ENCODE results near the gene CERS1. TPM values are rescaled to one million over a fixed set of nuclear protein-coding genes. Genes with fewer than 3 reads are reported as not detected.

Gene CERS1
- total and polyA plus RNA-seq, 10 of the 15 experiments (the other 5 are each of a cell fraction or from before 2014, with no cell fraction given): 0.19 TPM; not detected in 9

DNA sequence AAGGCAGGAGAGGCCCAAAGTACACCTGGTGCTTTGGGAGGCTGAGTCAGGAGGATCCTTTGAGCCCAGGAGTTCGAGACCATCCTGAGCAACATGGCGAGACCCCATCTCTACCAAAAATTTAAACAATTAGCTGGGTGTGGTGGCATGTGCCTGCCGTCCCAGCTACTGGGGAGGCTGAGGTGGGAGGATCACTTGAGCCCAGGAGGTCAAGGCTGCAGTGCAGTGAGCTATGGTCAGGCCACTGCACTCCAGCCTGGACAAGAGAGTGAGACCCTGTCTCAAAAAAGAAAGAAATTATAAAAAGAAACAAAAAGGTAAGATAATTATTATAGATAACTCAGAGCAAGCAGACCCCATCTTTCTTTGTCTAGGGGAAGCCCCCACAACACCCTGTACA, 43.2 kb upstream of the CERS1 start:
- no TSS peak for BruUV-seq (replicated peaks)
- H3K9me3 ChIP-seq (replicated peaks; ENCODE audit: control insufficient read depth, insufficient read depth, low read length): no peaks in the 10 kb centered on the region
- POLR2A ChIA-PET: interaction anchor here (0.6 kb wide), 1 partner anchor 11 kb away, joined by 4 read pairs; no protein-coding TSS in a partner anchor

More for the DNA sequence above, 43.2 kb upstream of the CERS1 start:
- 50% methylated on average over 3 of the region's 3 CpGs for WGBS (ENCODE audit: insufficient coverage, insufficient replicate concordance, low lambda C conversion rate, missing lambda C conversion rate)
- Histone ChIP-seq H3K4me2 (ENCODE audit: control insufficient read depth, insufficient read depth) (no peak overlapping the region), H3K27ac (ENCODE audit: control insufficient read depth, insufficient read depth) (no peak overlapping the region), H3K36me3 (ENCODE audit: control insufficient read depth in 2 of 2, insufficient read depth in 2 of 2, low read length in 1 of 2) (no peaks in the 10 kb centered on the region), H3K79me2 (ENCODE audit: control insufficient read depth, insufficient read depth, low read length) (no peaks in the 10 kb centered on the region), H3K27me3 (replicated peaks in 1 of 2; ENCODE audit: control insufficient read depth in 2 of 2, insufficient read depth in 2 of 2, low read length in 1 of 2) (peaks cover 1 to 2% of the 10 kb centered on the region in 2 experiments), H4K20me1 (ENCODE audit: control insufficient read depth, insufficient read depth) (no peaks in the 10 kb centered on the region), H3K9ac (ENCODE audit: control insufficient read depth, insufficient read depth, low read length) (no peak overlapping the region), H3K4me3 (no peak overlapping the region), H2AFZ (ENCODE audit: control insufficient read depth, low read depth, low read length) (no peak overlapping the region), H3K4me1 (ENCODE audit: control insufficient read depth, insufficient read depth, low read length) (no peaks in the 10 kb centered on the region)
- FAIRE-seq (no peak), ATAC-seq (no peak), DNase-seq (ENCODE audit: low read depth, low spot score) (no peak)
- in situ Hi-C loops (cut with MboI) (no loop called here), intact Hi-C loops (cut with micrococcal nuclease; ENCODE audit: unreplicated experiment) (no loop called here)
- no peak for TF ChIP-seq POLR2AphosphoS2 (IDR thresholded peaks at IDR 0.05; ENCODE audit: low read depth, low read length)
- no peak for TF ChIP-seq PML (IDR thresholded peaks at IDR 0.05; ENCODE audit: low read length)
- TF ChIP-seq TCF3 (IDR thresholded peaks at IDR 0.05; ENCODE audit: borderline replicate concordance, insufficient read depth, low read depth, low read length): no peak
- no peak for TF ChIP-seq EP300 (IDR thresholded peaks at IDR 0.05; ENCODE audit: borderline replicate concordance in 1 of 2, control insufficient read depth in 1 of 2, low read depth in 2 of 2, low read length in 2 of 2)
- TF ChIP-seq, protein P1, sequence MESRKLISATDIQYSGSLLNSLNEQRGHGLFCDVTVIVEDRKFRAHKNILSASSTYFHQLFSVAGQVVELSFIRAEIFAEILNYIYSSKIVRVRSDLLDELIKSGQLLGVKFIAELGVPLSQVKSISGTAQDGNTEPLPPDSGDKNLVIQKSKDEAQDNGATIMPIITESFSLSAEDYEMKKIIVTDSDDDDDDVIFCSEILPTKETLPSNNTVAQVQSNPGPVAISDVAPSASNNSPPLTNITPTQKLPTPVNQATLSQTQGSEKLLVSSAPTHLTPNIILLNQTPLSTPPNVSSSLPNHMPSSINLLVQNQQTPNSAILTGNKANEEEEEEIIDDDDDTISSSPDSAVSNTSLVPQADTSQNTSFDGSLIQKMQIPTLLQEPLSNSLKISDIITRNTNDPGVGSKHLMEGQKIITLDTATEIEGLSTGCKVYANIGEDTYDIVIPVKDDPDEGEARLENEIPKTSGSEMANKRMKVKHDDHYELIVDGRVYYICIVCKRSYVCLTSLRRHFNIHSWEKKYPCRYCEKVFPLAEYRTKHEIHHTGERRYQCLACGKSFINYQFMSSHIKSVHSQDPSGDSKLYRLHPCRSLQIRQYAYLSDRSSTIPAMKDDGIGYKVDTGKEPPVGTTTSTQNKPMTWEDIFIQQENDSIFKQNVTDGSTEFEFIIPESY (IDR thresholded peaks at IDR 0.05): no peak
- no peak for TF ChIP-seq SRF (IDR thresholded peaks at IDR 0.05; ENCODE audit: low read depth in 2 of 2, low read length in 2 of 2)
- no peak for TF ChIP-seq CREB1 (IDR thresholded peaks at IDR 0.05; ENCODE audit: low read depth)
- TF ChIP-seq JUNB (IDR thresholded peaks at IDR 0.05): no peak
- TF ChIP-seq, protein P2, sequence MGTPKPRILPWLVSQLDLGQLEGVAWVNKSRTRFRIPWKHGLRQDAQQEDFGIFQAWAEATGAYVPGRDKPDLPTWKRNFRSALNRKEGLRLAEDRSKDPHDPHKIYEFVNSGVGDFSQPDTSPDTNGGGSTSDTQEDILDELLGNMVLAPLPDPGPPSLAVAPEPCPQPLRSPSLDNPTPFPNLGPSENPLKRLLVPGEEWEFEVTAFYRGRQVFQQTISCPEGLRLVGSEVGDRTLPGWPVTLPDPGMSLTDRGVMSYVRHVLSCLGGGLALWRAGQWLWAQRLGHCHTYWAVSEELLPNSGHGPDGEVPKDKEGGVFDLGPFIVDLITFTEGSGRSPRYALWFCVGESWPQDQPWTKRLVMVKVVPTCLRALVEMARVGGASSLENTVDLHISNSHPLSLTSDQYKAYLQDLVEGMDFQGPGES (IDR thresholded peaks at IDR 0.05): no peak
- TF ChIP-seq EZH2 (IDR thresholded peaks at IDR 0.05; ENCODE audit: borderline replicate concordance, control insufficient read depth, low read depth, low read length): no peak
- no peak for TF ChIP-seq ZNF622 (IDR thresholded peaks at IDR 0.05)
- TF ChIP-seq TBL1XR1 (IDR thresholded peaks at IDR 0.05; ENCODE audit: low read depth, low read length): no peak
- CTCF ChIA-PET: interaction anchor here (1.5 to 2.1 kb wide), 2 partner anchors 48 to 351 kb away, joined by 3 to 6 read pairs; partner anchors contain the start of gene REX1BD
- RAD21 ChIA-PET (ENCODE audit: unreplicated experiment): no interaction called here
- SMC1A ChIA-PET (ENCODE audit: uncharacterized antibody, unreplicated experiment): interaction anchor here (1.5 kb wide), 1 partner anchor 48 kb away, joined by 3 read pairs; no protein-coding TSS in a partner anchor
